ENCODE results near the gene ARHGAP15.

DNA sequence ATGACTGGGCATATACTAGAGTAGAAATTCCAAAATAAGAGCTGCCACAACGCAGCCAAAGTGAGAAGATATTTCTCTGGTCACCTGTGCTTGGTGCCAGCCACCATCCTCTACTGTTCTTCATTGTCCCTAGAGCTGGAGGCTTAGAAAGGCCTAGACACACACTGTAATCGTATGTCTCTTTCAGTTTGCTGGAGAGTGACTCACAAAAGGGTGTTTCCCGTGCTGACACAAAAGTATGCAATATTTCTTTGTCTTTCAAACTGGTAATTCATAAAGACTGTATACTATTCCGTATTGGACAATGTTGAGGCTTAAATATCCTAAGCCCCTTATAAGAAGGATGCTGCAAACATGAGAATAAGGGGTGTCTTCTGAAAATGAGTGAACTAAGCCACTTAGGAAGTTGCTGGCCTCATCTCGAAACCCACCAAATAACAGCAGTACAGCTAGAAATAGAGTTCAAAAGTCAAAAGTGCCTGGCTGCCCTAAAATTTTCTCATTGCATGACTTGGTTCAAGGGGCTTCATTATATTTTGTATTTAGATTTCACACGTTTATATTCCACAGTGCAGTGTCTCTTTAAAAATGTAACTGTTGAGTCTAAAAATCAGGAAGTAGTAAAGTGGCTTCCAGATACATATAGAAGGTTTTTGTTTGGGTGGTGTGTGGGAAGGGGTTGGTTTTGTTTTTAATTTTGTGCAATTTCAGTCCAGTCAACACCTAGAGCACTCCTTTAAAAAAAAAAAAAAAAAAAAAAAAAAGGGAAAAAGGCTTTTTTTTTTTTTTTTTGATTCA, 601.1 kb downstream of the ARHGAP15 start:
- no peak for TF ChIP-seq REST (IDR thresholded peaks at IDR 0.05; ENCODE audit: unreplicated experiment)
- no peak for TF ChIP-seq EZH2 (IDR thresholded peaks at IDR 0.05; ENCODE audit: low read depth, unreplicated experiment)
- no peak for TF ChIP-seq CTCF (conservative IDR thresholded peaks at IDR 0.05; ENCODE audit: low read depth in 2 of 2)

Data from GM23338 (cell line).